Stimulated activated CD8-positive, alpha-beta memory T cell treated with anti-CD3 and anti-CD28 coated beads, Interleukin-2, amount 100 ng/mL, for 1 hour (primary cell): ENCODE measurements around the gene GRB10.

Source experiments
- DNase-seq, 2 donors: peaks; one replicate each; pipeline ENCODE4 v3.0.0-alpha.2; 2020; ENCODE audit warnings: low read depth in 2 of 2

The GRB10 gene

GRCh38 chr7:50720295-50720694 is 62.4 kb downstream of the GRB10 start:
- DNase-seq, result no peak

DNA sequence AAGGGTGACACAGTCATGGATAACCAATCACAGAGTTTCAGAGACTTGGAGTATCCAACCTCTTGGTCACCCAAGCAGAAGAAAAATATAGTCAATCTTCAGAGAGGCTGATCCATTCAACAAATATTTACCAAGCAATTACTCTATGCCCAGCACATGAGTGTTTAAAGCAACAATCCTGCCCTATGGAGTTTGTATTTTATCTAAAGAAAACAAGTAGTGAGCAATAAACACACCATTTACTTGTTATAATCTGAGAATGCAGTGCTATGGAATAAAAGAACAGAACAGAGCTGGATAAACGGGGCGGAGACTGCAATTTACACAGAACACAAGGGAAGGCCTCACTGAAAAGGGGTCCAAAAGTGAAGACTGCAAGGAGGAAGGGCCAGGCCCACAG is 63.8 kb downstream of the GRB10 start:
- DNase-seq, result no peak

GRCh38 chr7:50718311-50718710 is 64.4 kb downstream of the GRB10 start:
- no peak for DNase-seq

GRCh38 chr7:50717181-50717580 is 65.5 kb downstream of the GRB10 start:
- DNase-seq, result no peak

- no peak for DNase-seq
Measured at GRCh38 chr7:50714857-50715256, 67.8 kb downstream of the GRB10 start.

- no peak for DNase-seq
Measured at GRCh38 chr7:50713123-50713965, 69.4 kb downstream of the GRB10 start.

GRCh38 chr7:50712252-50713122 is 70.2 kb downstream of the GRB10 start:
- no peak for DNase-seq

- no peak for DNase-seq
Measured at GRCh38 chr7:50711271-50712175, 71.2 kb downstream of the GRB10 start.

GRCh38 chr7:50710441-50711154 is 72.1 kb downstream of the GRB10 start:
- no peak for DNase-seq

DNA sequence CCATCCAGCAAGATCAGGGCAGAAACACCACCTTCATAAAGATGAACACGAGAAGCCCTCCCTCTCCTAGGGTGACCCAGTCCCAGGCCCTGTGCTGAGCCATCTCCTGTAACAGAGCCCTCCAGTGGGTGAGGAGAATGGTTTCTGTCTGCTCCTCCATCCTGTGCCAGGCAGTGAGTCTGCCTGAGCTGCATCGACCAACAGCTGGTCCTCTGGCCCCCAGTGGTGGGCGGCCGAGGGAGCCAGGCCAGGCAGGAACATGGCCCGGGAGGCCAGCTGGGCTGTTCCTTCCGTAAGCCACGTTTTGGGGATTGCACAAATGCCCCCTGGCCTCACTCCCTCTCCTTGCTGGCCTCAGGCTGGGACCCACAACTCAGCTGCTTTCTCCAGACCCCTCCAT is 73.5 kb downstream of the GRB10 start:
- DNase-seq, result no peak

GRCh38 chr7:50707236-50708006 is 75.3 kb downstream of the GRB10 start:
- DNase-seq, result no peak

DNA sequence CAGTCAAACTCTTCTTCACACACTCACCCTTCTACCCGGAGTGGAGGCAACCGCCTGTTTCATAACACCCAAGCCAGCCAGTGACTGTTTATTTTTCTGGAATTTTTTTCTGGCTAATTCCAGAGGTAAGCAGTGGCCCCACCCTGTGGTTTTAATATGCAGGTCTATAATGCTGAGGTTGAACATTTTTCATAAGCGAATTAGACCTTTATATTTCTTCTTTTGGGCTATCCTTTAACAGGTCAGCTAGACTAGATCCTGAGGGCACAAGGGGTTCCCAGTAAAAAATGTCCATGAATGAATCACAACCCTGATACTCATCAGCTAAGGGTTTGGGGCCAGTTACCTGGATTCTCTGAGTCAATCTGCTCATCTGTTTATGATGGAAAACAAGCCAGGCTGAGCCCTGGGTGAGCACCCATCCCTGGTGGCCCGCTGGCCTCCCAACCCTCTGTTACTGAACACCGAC is 76.2 kb downstream of the GRB10 start:
- no peak for DNase-seq

DNA sequence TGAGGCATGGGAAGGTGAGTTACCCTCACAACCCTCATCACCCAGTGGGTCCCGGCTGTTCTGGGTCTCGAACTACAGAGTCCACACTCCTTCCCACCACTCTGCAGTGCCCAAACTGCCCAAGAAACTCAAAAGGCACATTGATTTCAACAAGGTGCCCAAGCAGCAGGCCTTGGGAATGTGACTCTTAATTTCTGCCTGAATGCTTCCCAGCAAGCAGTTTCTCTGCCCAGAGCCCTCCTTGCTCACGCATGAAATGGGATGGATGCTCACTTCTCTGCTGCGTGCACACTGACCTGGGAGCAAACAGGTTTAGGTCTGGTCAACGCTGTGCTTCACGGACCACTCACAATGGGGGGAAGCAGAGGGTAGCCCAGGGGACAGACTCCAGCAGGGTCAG is 77.9 kb downstream of the GRB10 start:
- DNase-seq, result no peak

- DNase-seq, result no peak
Measured at GRCh38 chr7:50703654-50704053, 79.0 kb downstream of the GRB10 start.

DNA sequence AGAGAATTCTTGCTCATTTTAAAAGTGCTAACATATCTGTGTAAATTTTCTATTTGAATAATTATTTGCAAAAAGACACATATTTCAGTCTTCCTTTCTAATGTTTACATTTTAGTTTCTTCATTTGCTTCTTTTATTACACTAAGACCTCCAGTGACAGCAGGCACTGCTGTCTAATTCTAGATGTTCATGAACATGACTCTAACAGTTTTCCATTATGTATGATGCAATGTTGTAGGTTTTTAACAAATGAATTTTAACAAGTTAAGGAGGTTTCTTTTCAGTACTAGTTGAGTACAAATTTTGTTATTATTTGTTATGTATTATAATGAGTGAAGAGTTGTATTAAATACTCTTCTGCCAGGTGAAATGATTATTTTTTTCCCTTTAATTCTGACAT is 83.6 kb downstream of the GRB10 start:
- DNase-seq, result no peak

DNA sequence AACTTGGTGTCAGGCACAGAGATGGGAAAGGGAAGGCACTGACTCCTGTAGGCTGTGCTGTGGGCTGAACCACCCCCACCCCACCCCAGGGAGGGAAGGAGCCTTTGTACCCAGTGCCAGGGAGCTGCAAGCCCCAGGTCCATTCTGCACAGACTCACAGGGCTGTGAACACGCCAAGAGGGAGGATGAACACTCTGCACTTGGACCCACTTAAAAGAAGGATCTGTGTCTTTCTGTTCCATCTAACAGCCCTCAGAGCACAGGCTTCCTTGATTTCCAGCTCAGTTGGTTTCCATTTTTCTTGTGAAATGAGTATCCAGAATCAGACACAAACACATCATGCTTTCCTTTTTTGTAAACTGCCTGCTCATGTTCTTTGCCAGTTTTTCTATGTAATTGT is 84.9 kb downstream of the GRB10 start:
- DNase-seq, result no peak

- no peak for DNase-seq
Measured at GRCh38 chr7:50696810-50697582, 85.7 kb downstream of the GRB10 start.

- DNase-seq, result no peak
Measured at GRCh38 chr7:50695026-50695425, 87.7 kb downstream of the GRB10 start.

DNA sequence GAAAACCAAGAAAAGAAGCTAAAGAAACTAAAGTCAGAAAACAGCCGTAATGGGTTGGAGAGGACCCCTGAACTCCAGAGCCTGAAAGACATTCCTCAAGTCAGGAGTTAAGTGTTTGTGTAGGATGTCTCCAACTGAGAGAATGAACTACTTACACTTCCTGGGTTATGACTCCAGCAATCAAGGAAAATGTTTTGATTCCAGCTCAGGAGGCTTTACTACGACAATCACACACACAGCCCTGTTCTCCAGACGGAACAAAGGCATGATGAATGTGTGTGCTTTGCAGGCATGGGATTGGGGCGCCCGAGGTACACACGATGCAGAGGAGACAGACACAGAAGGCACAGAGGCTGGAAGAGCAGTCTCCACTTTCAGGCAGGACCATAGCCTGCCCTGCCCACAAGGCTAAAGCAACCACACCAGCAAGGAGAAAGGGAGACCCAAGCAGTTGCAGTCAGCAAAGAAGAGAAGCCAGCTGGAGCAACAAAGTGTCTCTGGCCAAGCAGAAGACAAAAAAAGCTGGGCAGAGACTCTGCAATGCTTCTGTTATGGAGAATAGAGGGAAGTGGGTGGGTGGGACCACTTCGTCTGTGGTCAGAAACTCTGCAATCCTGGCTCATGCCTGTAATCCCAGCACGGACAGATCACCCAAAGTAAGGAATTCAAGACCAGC is 89.1 kb downstream of the GRB10 start:
- DNase-seq, result no peak
